Hepatocyte (in vitro differentiated cells): ENCODE results near the gene SPINK8.

ENCODE experiments used
- EZH2 ChIP-seq: fragments of 200-600 bp; sonication (generic); IDR thresholded peaks from 2 replicates; pipeline ENCODE4 v1.6.1; 2016; ENCODE audit warnings: antibody characterized with exemption, mild to moderate bottlenecking, borderline replicate concordance
- EZH2phosphoT487 ChIP-seq: fragments of 200-600 bp; sonication (generic); IDR thresholded peaks from one replicate; pipeline ENCODE4 v1.6.1; 2018; ENCODE audit warnings: antibody characterized with exemption, mild to moderate bottlenecking, low read depth, moderate library complexity; ENCODE audit not compliant: unreplicated experiment, severe bottlenecking
- TF ChIP-seq, protein P1 (sequence below): fragments of 200-600 bp; sonication (generic); IDR thresholded peaks from 2 replicates; pipeline ENCODE4 v1.5.1; 2016; ENCODE audit warnings: antibody characterized with exemption, mild to moderate bottlenecking; ENCODE audit not compliant: poor library complexity

GRCh38 chr3:48314542-48314941 is 18.9 kb downstream of the SPINK8 start:
- TF ChIP-seq, protein P1, sequence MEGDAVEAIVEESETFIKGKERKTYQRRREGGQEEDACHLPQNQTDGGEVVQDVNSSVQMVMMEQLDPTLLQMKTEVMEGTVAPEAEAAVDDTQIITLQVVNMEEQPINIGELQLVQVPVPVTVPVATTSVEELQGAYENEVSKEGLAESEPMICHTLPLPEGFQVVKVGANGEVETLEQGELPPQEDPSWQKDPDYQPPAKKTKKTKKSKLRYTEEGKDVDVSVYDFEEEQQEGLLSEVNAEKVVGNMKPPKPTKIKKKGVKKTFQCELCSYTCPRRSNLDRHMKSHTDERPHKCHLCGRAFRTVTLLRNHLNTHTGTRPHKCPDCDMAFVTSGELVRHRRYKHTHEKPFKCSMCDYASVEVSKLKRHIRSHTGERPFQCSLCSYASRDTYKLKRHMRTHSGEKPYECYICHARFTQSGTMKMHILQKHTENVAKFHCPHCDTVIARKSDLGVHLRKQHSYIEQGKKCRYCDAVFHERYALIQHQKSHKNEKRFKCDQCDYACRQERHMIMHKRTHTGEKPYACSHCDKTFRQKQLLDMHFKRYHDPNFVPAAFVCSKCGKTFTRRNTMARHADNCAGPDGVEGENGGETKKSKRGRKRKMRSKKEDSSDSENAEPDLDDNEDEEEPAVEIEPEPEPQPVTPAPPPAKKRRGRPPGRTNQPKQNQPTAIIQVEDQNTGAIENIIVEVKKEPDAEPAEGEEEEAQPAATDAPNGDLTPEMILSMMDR = no peak
- TF ChIP-seq EZH2 (no peak), EZH2phosphoT487 (no peak)
